Measurements from ENCODE around the gene AKAP10.
"Not testable (repeated sequence)": the region's sequence is repeated elsewhere in the genome, so short reads cannot be mapped to it uniquely, and the experiment has no call there.

AKAP10 gene

GRCh38 chr17:19897903-19898302 is 79.7 kb downstream of the AKAP10 start:
- Histone ChIP-seq H3K4me1 (ENCODE audit: insufficient read depth, insufficient read length) (no peaks in the 10 kb centered on the region), H3K9ac (ENCODE audit: insufficient read length, low read depth) (no peak overlapping the region), H3K9me3 (ENCODE audit: insufficient read depth, low read length) (no peaks in the 10 kb centered on the region), H3K36me3 (ENCODE audit: insufficient read depth, insufficient read length, low read length) (peaks cover 11% of the 10 kb centered on the region), H3K4me3 (ENCODE audit: insufficient read length, low read depth) (no peak overlapping the region), H3K27me3 (ENCODE audit: insufficient read depth, insufficient read length) (no peaks in the 10 kb centered on the region)
- no peak for DNase-seq (ENCODE audit: low read depth, low spot score)
- TF ChIP-seq YY1 (IDR thresholded peaks at IDR 0.05; ENCODE audit: insufficient read depth, insufficient read length) (no peak), ZNF274 (IDR thresholded peaks at IDR 0.05; ENCODE audit: low read depth, low read length) (no peak), SUZ12 (IDR thresholded peaks at IDR 0.05; ENCODE audit: extremely low read depth, insufficient read depth, insufficient read length) (no peak)

GRCh38 chr17:19897090-19897837 is 80.4 kb downstream of the AKAP10 start:
- no peak overlapping the region for H3K4me3 ChIP-seq (ENCODE audit: insufficient read length, low read depth)
- no peaks in the 10 kb centered on the region for H3K9me3 ChIP-seq (ENCODE audit: insufficient read depth, low read length)
- peaks cover 10% of the 10 kb centered on the region for H3K36me3 ChIP-seq (ENCODE audit: insufficient read depth, insufficient read length, low read length)
- no peaks in the 10 kb centered on the region for H3K27me3 ChIP-seq (ENCODE audit: insufficient read depth, insufficient read length)
- TF ChIP-seq YY1 (IDR thresholded peaks at IDR 0.05; ENCODE audit: insufficient read depth, insufficient read length), result no peak
- TF ChIP-seq SUZ12 (IDR thresholded peaks at IDR 0.05; ENCODE audit: extremely low read depth, insufficient read depth, insufficient read length), result no peak
- TF ChIP-seq ZNF274 (IDR thresholded peaks at IDR 0.05; ENCODE audit: low read depth, low read length), result no peak
- no peaks in the 10 kb centered on the region for H3K4me1 ChIP-seq (ENCODE audit: insufficient read depth, insufficient read length)
- no peak for DNase-seq (ENCODE audit: low read depth, low spot score)
- H3K9ac ChIP-seq (ENCODE audit: insufficient read length, low read depth), result no peak overlapping the region

- no peaks in the 10 kb centered on the region for H3K27me3 ChIP-seq (ENCODE audit: insufficient read depth, insufficient read length)
- H3K4me1 ChIP-seq (ENCODE audit: insufficient read depth, insufficient read length), result no peaks in the 10 kb centered on the region
- H3K9me3 ChIP-seq (ENCODE audit: insufficient read depth, low read length), result no peaks in the 10 kb centered on the region
- no peak for TF ChIP-seq ZNF274 (IDR thresholded peaks at IDR 0.05; ENCODE audit: low read depth, low read length)
- TF ChIP-seq SUZ12 (IDR thresholded peaks at IDR 0.05; ENCODE audit: extremely low read depth, insufficient read depth, insufficient read length), result no peak
- TF ChIP-seq YY1 (IDR thresholded peaks at IDR 0.05; ENCODE audit: insufficient read depth, insufficient read length), result no peak
- H3K9ac ChIP-seq (ENCODE audit: insufficient read length, low read depth), result no peak overlapping the region
- no peak overlapping the region for H3K4me3 ChIP-seq (ENCODE audit: insufficient read length, low read depth)
- H3K36me3 ChIP-seq (ENCODE audit: insufficient read depth, insufficient read length, low read length), result peaks cover 10% of the 10 kb centered on the region
- no peak for DNase-seq (ENCODE audit: low read depth, low spot score)
Observed at GRCh38 chr17:19896679-19897078, 80.9 kb downstream of the AKAP10 start.

- not testable (repeated sequence) for H3K9me3 ChIP-seq (ENCODE audit: insufficient read depth, low read length); DNase-seq (ENCODE audit: low read depth, low spot score)
Observed at GRCh38 chr17:19890554-19890953, 87.1 kb downstream of the AKAP10 start.

GRCh38 chr17:19890001-19890400 is 87.6 kb downstream of the AKAP10 start:
- H3K9ac ChIP-seq (ENCODE audit: insufficient read length, low read depth); H3K9me3 ChIP-seq (ENCODE audit: insufficient read depth, low read length); H3K27me3 ChIP-seq (ENCODE audit: insufficient read depth, insufficient read length); H3K4me3 ChIP-seq (ENCODE audit: insufficient read length, low read depth); H3K36me3 ChIP-seq (ENCODE audit: insufficient read depth, insufficient read length, low read length); DNase-seq (ENCODE audit: low read depth, low spot score); H3K4me1 ChIP-seq (ENCODE audit: insufficient read depth, insufficient read length): not testable (repeated sequence)

More at GRCh38 chr17:19890554-19890953, 87.1 kb downstream of the AKAP10 start:
- not testable (repeated sequence) for H3K36me3 ChIP-seq (ENCODE audit: insufficient read depth, insufficient read length, low read length); H3K9ac ChIP-seq (ENCODE audit: insufficient read length, low read depth); H3K4me3 ChIP-seq (ENCODE audit: insufficient read length, low read depth); H3K4me1 ChIP-seq (ENCODE audit: insufficient read depth, insufficient read length); H3K27me3 ChIP-seq (ENCODE audit: insufficient read depth, insufficient read length)

- H3K9me3 ChIP-seq (ENCODE audit: insufficient read depth, low read length), result no peaks in the 10 kb centered on the region
- H3K4me3 ChIP-seq (ENCODE audit: insufficient read length, low read depth), result no peak overlapping the region
- TF ChIP-seq ZNF274 (IDR thresholded peaks at IDR 0.05; ENCODE audit: low read depth, low read length) (no peak), SUZ12 (IDR thresholded peaks at IDR 0.05; ENCODE audit: extremely low read depth, insufficient read depth, insufficient read length) (no peak), YY1 (IDR thresholded peaks at IDR 0.05; ENCODE audit: insufficient read depth, insufficient read length) (no peak)
- no peaks in the 10 kb centered on the region for H3K36me3 ChIP-seq (ENCODE audit: insufficient read depth, insufficient read length, low read length)
- DNase-seq (ENCODE audit: low read depth, low spot score), result no peak
- no peak overlapping the region for H3K9ac ChIP-seq (ENCODE audit: insufficient read length, low read depth)
- H3K4me1 ChIP-seq (ENCODE audit: insufficient read depth, insufficient read length), result no peaks in the 10 kb centered on the region
- H3K27me3 ChIP-seq (ENCODE audit: insufficient read depth, insufficient read length), result no peaks in the 10 kb centered on the region
Observed at GRCh38 chr17:19886116-19886515, 91.5 kb downstream of the AKAP10 start.

GRCh38 chr17:19883537-19884215 is 94.0 kb downstream of the AKAP10 start:
- H3K4me1 ChIP-seq (ENCODE audit: insufficient read depth, insufficient read length), result no peaks in the 10 kb centered on the region
- no peaks in the 10 kb centered on the region for H3K36me3 ChIP-seq (ENCODE audit: insufficient read depth, insufficient read length, low read length)
- no peak overlapping the region for H3K4me3 ChIP-seq (ENCODE audit: insufficient read length, low read depth)
- H3K9ac ChIP-seq (ENCODE audit: insufficient read length, low read depth), result no peak overlapping the region
- TF ChIP-seq ZNF274 (IDR thresholded peaks at IDR 0.05; ENCODE audit: low read depth, low read length) (no peak), SUZ12 (IDR thresholded peaks at IDR 0.05; ENCODE audit: extremely low read depth, insufficient read depth, insufficient read length) (no peak), YY1 (IDR thresholded peaks at IDR 0.05; ENCODE audit: insufficient read depth, insufficient read length) (no peak)
- no peaks in the 10 kb centered on the region for H3K9me3 ChIP-seq (ENCODE audit: insufficient read depth, low read length)
- DNase-seq (ENCODE audit: low read depth, low spot score), result no peak
- no peaks in the 10 kb centered on the region for H3K27me3 ChIP-seq (ENCODE audit: insufficient read depth, insufficient read length)
